Activated CD8-positive, alpha-beta memory T cell treated with anti-CD3 and anti-CD28 coated beads, Interleukin-2, amount 10 ng/mL, durations not matched to agents 7 days and 5 days (primary cell): Measurements from ENCODE around the gene PRRT4. TPM values are rescaled to one million over a fixed set of nuclear protein-coding genes. Genes with fewer than 3 reads are reported as not detected.

Experiments
- ATAC-seq: fragments of 150-1000 bp; cut with Tn5 transposase; one replicate; pipeline ENCODE4 v1.10.0; 2021; ENCODE audit warnings: moderate library complexity
- CTCF ChIA-PET: fragments of 350-600 bp; sonication (Branson Sonifier 250); formaldehyde crosslinking; loops from one replicate; lab custom pipeline; 2021; ENCODE audit warnings: antibody characterized with exemption; lab: Charles Lee
- DNase-seq: peaks from one replicate; pipeline ENCODE4 v3.0.0-alpha.2; 2020
- H3K27ac Mint-ChIP-seq: one replicate; pipeline ENCODE4 v1.8.0; 2021; ENCODE audit warnings: mild to moderate bottlenecking, mixed read lengths
- H3K27me3 Mint-ChIP-seq: one replicate; pipeline ENCODE4 v1.8.0; 2021; ENCODE audit warnings: mixed read lengths
- H3K36me3 Mint-ChIP-seq: one replicate; pipeline ENCODE4 v1.8.0; 2021; ENCODE audit warnings: mild to moderate bottlenecking, mixed read lengths
- H3K4me1 Mint-ChIP-seq: one replicate; pipeline ENCODE4 v1.8.0; 2021; ENCODE audit warnings: mixed read lengths
- H3K4me3 Mint-ChIP-seq: one replicate; pipeline ENCODE4 v1.8.0; 2021; ENCODE audit warnings: mild to moderate bottlenecking, moderate library complexity, mixed read lengths
- H3K9me3 Mint-ChIP-seq: one replicate; pipeline ENCODE4 v1.8.0; 2022; ENCODE audit warnings: low read depth, mixed read lengths
- total RNA-seq, 2 experiments: library from RNA; stranded (reverse); gene quantifications; one replicate each; pipeline ENCODE4 v1.2.3, GENCODE V29; 2021

PRRT4 gene
- total RNA-seq, 2 experiments from 2014 or later, result 0.18 TPM; not detected in 1

GRCh38 chr7:128404143-128404681 lies 42.7 kb upstream of the PRRT4 start:
- Mint-ChIP-seq H3K27ac (no peak overlapping the region), H3K4me3 (peak overlapping the region; percentile 80), H3K27me3 (peaks cover 6% of the 10 kb centered on the region), H3K9me3 (no peaks in the 10 kb centered on the region), H3K36me3 (peaks cover 6% of the 10 kb centered on the region), H3K4me1 (peaks cover 25% of the 10 kb centered on the region)
- no peak for DNase-seq
- ATAC-seq, result no peak
- CTCF ChIA-PET, result interaction anchor here (1.0 to 22.8 kb wide), 5 partner anchors 16 to 57 kb away, joined by 3 to 355 read pairs (median 4); no protein-coding TSS in a partner anchor

GRCh38 chr7:128403676-128404075 lies 42.2 kb upstream of the PRRT4 start:
- no peak for ATAC-seq
- DNase-seq, result no peak
- peaks cover 6% of the 10 kb centered on the region for H3K27me3 Mint-ChIP-seq
- CTCF ChIA-PET, result interaction anchor here (1.0 to 22.8 kb wide), 5 partner anchors 16 to 57 kb away, joined by 3 to 355 read pairs (median 4); no protein-coding TSS in a partner anchor
- H3K36me3 Mint-ChIP-seq, result peaks cover 6% of the 10 kb centered on the region
- H3K4me3 Mint-ChIP-seq, result no peak overlapping the region
- H3K9me3 Mint-ChIP-seq, result no peaks in the 10 kb centered on the region
- no peak overlapping the region for H3K27ac Mint-ChIP-seq
- peaks cover 20% of the 10 kb centered on the region for H3K4me1 Mint-ChIP-seq

- CTCF ChIA-PET, result interaction anchor here (0.6 to 22.8 kb wide), 6 partner anchors 14 to 63 kb away, joined by 3 to 355 read pairs (median 3); no protein-coding TSS in a partner anchor
- no peaks in the 10 kb centered on the region for H3K9me3 Mint-ChIP-seq
Measured at GRCh38 chr7:128402356-128402755, 40.9 kb upstream of the PRRT4 start.

DNA sequence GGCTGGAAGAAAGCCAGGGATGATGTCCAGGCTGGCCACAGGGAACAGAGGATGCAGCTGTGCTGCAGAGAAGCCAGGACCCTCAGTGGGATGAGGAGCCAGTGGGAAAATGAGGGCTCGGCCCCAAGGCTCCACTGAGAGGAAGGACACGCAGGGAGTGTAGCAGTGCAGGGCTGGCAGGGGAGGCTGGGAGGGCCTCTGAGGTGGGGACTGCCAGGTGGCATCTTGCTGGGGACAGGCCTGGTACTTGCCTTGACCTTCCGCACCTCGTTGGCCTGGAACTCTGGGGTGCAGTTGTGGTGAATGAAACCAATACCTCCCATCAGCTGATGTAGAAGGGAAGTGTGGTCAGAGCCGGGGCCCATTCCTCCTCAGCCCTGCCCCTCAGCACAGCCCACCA lies 39.1 kb upstream of the PRRT4 start:
- Mint-ChIP-seq H3K36me3 (peaks cover 12% of the 10 kb centered on the region), H3K4me3 (no peak overlapping the region), H3K27me3 (no peaks in the 10 kb centered on the region), H3K4me1 (peaks cover 19% of the 10 kb centered on the region), H3K9me3 (no peaks in the 10 kb centered on the region), H3K27ac (no peak overlapping the region)
- ATAC-seq, result no peak
- CTCF ChIA-PET, result interaction anchor here (0.7 to 22.8 kb wide), 6 partner anchors 9 to 57 kb away, joined by 3 to 355 read pairs (median 4); partner anchors contain the start of gene RBM28
- no peak for DNase-seq

More at GRCh38 chr7:128402356-128402755, 40.9 kb upstream of the PRRT4 start:
- no peak overlapping the region for H3K4me3 Mint-ChIP-seq
- peaks cover 3% of the 10 kb centered on the region for H3K27me3 Mint-ChIP-seq
- peaks cover 19% of the 10 kb centered on the region for H3K4me1 Mint-ChIP-seq
- H3K36me3 Mint-ChIP-seq, result peaks cover 11% of the 10 kb centered on the region
- ATAC-seq (no peak), DNase-seq (no peak)
- peak overlapping the region; percentile 15 for H3K27ac Mint-ChIP-seq

- CTCF ChIA-PET, result interaction anchor here (0.8 to 22.8 kb wide), 13 partner anchors 8 to 61 kb away, joined by 3 to 355 read pairs (median 4); partner anchors contain the start of genes IMPDH1 and RBM28
- no peak overlapping the region for H3K4me3 Mint-ChIP-seq
- no peak overlapping the region for H3K27ac Mint-ChIP-seq
- DNase-seq (no peak), ATAC-seq (no peak)
- H3K27me3 Mint-ChIP-seq, result no peaks in the 10 kb centered on the region
- H3K4me1 Mint-ChIP-seq, result peaks cover 18% of the 10 kb centered on the region
- peaks cover 12% of the 10 kb centered on the region for H3K36me3 Mint-ChIP-seq
- no peaks in the 10 kb centered on the region for H3K9me3 Mint-ChIP-seq
Measured at GRCh38 chr7:128399991-128400390, 38.5 kb upstream of the PRRT4 start.

DNA sequence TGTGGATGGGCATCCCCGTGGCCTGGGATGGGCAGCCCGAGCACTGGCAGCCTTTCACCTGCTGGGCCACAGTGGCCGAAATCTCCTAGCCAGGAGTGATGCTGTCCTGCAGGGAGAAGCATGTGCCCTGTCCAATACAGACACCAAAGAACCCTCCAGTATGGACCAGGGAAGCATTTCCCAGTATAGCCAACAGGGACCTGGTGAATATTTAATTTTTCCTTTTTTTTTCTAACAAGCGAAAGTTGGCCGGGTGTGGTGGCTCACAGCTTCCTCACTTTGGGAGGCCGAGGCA lies 37.3 kb upstream of the PRRT4 start:
- H3K27me3 Mint-ChIP-seq, result no peaks in the 10 kb centered on the region
- no peak overlapping the region for H3K4me3 Mint-ChIP-seq
- H3K9me3 Mint-ChIP-seq, result no peaks in the 10 kb centered on the region
- ATAC-seq (no peak), DNase-seq (no peak)
- H3K4me1 Mint-ChIP-seq, result peaks cover 7% of the 10 kb centered on the region
- H3K36me3 Mint-ChIP-seq, result peaks cover 14% of the 10 kb centered on the region
- CTCF ChIA-PET, result interaction anchor here (1.0 to 22.8 kb wide), 11 partner anchors 10 to 765 kb away, joined by 3 to 355 read pairs (median 5); no protein-coding TSS in a partner anchor
- H3K27ac Mint-ChIP-seq, result no peak overlapping the region

- CTCF ChIA-PET, result interaction anchor here (0.7 to 22.8 kb wide), 20 partner anchors 10 to 766 kb away, joined by 3 to 355 read pairs (median 3); partner anchors contain the start of genes ATP6V1F and HILPDA
- H3K27ac Mint-ChIP-seq, result no peak overlapping the region
- peak; percentile 38 for ATAC-seq
- H3K4me1 Mint-ChIP-seq, result peaks cover 5% of the 10 kb centered on the region
- no peaks in the 10 kb centered on the region for H3K27me3 Mint-ChIP-seq
- H3K9me3 Mint-ChIP-seq, result no peaks in the 10 kb centered on the region
- DNase-seq, result peak; percentile 55
- peaks cover 12% of the 10 kb centered on the region for H3K36me3 Mint-ChIP-seq
- H3K4me3 Mint-ChIP-seq, result no peak overlapping the region
Measured at GRCh38 chr7:128398016-128398840, 36.7 kb upstream of the PRRT4 start.

GRCh38 chr7:128396357-128396756 lies 34.9 kb upstream of the PRRT4 start:
- H3K36me3 Mint-ChIP-seq, result peaks cover 12% of the 10 kb centered on the region
- no peak for DNase-seq
- no peak overlapping the region for H3K4me3 Mint-ChIP-seq
- no peaks in the 10 kb centered on the region for H3K27me3 Mint-ChIP-seq
- no peaks in the 10 kb centered on the region for H3K4me1 Mint-ChIP-seq
- ATAC-seq, result no peak
- no peak overlapping the region for H3K27ac Mint-ChIP-seq
- CTCF ChIA-PET, result interaction anchor here (22.8 kb wide), 1 partner anchor 31 kb away, joined by 355 read pairs; no protein-coding TSS in a partner anchor
- no peaks in the 10 kb centered on the region for H3K9me3 Mint-ChIP-seq

DNA sequence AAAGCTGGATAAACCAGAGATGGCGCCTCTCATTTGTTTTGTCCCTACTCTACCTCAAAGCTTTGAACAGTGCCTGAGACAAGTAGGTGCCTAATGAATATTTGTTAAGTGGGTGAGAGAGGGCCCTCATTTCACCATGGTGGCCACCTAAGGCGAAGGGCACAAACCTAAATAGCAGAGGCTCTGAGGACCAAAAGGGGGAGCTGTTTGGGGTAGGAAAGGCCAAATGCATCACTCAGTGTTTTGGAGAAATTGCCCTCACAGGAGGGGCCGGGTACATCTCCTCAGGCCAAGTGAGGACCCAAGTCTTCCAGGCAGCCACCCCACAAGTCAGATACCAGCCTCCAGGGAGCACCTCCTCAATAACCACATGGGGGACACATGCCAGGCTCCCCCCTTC lies 34.3 kb upstream of the PRRT4 start:
- H3K36me3 Mint-ChIP-seq, result peaks cover 12% of the 10 kb centered on the region
- CTCF ChIA-PET, result no interaction called here
- ATAC-seq (no peak), DNase-seq (no peak)
- H3K27me3 Mint-ChIP-seq, result no peaks in the 10 kb centered on the region
- no peak overlapping the region for H3K27ac Mint-ChIP-seq
- no peaks in the 10 kb centered on the region for H3K9me3 Mint-ChIP-seq
- H3K4me3 Mint-ChIP-seq, result no peak overlapping the region
- no peaks in the 10 kb centered on the region for H3K4me1 Mint-ChIP-seq

- Mint-ChIP-seq H3K9me3 (no peaks in the 10 kb centered on the region), H3K4me3 (no peak overlapping the region), H3K27me3 (no peaks in the 10 kb centered on the region), H3K27ac (no peak overlapping the region), H3K36me3 (peaks cover 12% of the 10 kb centered on the region), H3K4me1 (no peaks in the 10 kb centered on the region)
- DNase-seq, result no peak
- CTCF ChIA-PET, result no interaction called here
- no peak for ATAC-seq
Measured at GRCh38 chr7:128394904-128395496, 33.5 kb upstream of the PRRT4 start.

DNA sequence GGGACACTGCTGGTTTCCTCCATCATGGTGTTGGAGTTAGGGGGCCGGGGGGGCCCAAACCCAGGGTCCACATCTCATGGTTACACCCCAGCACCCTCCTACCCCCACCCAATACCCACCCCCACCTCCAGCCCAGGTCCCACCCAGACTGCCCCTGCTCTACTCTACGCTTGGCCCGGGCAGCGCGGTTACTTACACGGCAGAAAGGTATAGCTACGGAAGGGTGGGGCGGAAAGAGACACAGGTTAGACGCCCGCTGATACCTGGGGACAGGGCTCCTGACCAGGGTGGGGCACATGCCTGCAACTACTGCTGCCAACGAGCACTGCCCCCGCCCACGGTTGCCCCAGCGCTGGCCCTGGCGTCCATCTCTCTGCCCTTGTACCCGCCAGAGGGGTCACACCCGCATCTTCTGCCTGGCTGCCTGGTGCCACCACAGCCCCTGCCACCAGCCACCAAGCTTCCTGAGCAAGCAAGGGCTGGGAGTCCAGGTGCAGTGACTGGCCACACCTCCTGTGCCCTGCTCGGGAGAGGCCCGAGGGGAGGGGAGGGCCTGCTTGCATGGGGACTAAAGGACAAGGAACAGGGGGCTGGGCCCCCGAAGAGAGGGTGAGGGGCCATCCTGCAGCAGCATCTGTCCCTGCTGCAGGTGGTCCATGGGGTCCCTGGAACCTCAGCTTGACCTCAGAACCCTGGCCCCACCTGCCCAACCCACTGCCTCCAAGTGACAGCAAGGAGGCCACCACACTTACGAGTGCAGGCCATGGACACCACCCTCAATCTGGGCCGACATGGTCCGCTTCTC lies 32.2 kb upstream of the PRRT4 start:
- peaks cover 8% of the 10 kb centered on the region for H3K36me3 Mint-ChIP-seq
- no peaks in the 10 kb centered on the region for H3K27me3 Mint-ChIP-seq
- DNase-seq, result no peak

GRCh38 chr7:128392446-128393327 lies 31.2 kb upstream of the PRRT4 start:
- no peaks in the 10 kb centered on the region for H3K9me3 Mint-ChIP-seq
- no peak overlapping the region for H3K27ac Mint-ChIP-seq

More for the DNA sequence above, 32.2 kb upstream of the PRRT4 start:
- no peak overlapping the region for H3K27ac Mint-ChIP-seq
- H3K9me3 Mint-ChIP-seq, result no peaks in the 10 kb centered on the region
- CTCF ChIA-PET, result interaction anchor here (1.0 kb wide), 1 partner anchor 15 kb away, joined by 4 read pairs; no protein-coding TSS in a partner anchor
- H3K4me1 Mint-ChIP-seq, result no peaks in the 10 kb centered on the region
- ATAC-seq, result no peak
- H3K4me3 Mint-ChIP-seq, result no peak overlapping the region

More at GRCh38 chr7:128392446-128393327, 31.2 kb upstream of the PRRT4 start:
- DNase-seq (no peak), ATAC-seq (no peak)
- Mint-ChIP-seq H3K4me1 (no peaks in the 10 kb centered on the region), H3K4me3 (no peak overlapping the region), H3K36me3 (peaks cover 3% of the 10 kb centered on the region), H3K27me3 (no peaks in the 10 kb centered on the region)
- CTCF ChIA-PET, result interaction anchor here (1.0 kb wide), 2 partner anchors 14 to 34 kb away, joined by 3 to 4 read pairs; no protein-coding TSS in a partner anchor
